ENCODE measurements around the gene DHODH.

DNA sequence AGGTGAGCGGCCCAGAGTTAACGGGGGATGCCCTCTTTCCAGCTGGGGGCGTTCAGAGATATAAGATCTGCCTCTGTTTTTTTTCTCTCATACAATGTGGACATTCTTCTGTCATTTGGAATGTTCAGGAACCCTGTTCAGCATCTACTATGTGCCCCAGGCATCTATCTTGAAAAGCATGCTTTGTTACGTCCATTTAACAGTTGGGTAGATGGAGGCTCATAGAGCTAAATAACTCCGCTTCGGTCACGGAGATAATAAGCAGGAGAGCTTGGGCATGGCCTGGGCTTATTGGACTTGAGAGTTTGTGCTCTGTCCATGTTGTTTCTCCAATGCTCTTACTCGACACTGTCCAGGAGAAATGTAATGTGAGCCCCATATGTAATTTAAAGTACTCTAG lies 6.1 kb downstream of the DHODH start:
- no peak for TF ChIP-seq POLR2A (IDR thresholded peaks at IDR 0.05; ENCODE audit: low read depth, low read length)
- TF ChIP-seq RAD21 (IDR thresholded peaks at IDR 0.05; ENCODE audit: low read length), result no peak
- TF ChIP-seq, protein P1, sequence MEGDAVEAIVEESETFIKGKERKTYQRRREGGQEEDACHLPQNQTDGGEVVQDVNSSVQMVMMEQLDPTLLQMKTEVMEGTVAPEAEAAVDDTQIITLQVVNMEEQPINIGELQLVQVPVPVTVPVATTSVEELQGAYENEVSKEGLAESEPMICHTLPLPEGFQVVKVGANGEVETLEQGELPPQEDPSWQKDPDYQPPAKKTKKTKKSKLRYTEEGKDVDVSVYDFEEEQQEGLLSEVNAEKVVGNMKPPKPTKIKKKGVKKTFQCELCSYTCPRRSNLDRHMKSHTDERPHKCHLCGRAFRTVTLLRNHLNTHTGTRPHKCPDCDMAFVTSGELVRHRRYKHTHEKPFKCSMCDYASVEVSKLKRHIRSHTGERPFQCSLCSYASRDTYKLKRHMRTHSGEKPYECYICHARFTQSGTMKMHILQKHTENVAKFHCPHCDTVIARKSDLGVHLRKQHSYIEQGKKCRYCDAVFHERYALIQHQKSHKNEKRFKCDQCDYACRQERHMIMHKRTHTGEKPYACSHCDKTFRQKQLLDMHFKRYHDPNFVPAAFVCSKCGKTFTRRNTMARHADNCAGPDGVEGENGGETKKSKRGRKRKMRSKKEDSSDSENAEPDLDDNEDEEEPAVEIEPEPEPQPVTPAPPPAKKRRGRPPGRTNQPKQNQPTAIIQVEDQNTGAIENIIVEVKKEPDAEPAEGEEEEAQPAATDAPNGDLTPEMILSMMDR (conservative IDR thresholded peaks at IDR 0.05; ENCODE audit: low read depth, low read length), result no peak
- no peak for TF ChIP-seq RFX5 (IDR thresholded peaks at IDR 0.05; ENCODE audit: low read depth, low read length)
- TF ChIP-seq MXI1 (IDR thresholded peaks at IDR 0.05; ENCODE audit: borderline replicate concordance, low read depth, low read length), result no peak
- no peak for TF ChIP-seq MAFK (IDR thresholded peaks at IDR 0.05; ENCODE audit: low read depth, low read length)
- TF ChIP-seq CHD1 (IDR thresholded peaks at IDR 0.05; ENCODE audit: low read depth, low read length), result no peak
- no peak for TF ChIP-seq USF2 (IDR thresholded peaks at IDR 0.05; ENCODE audit: low read depth, low read length)
- TF ChIP-seq BHLHE40 (IDR thresholded peaks at IDR 0.05; ENCODE audit: low read depth, low read length), result no peak
